IPS-NIHi7 (cell line): ENCODE measurements around the gene GNS.

Experiments
- DNase-seq: peaks from one replicate; pipeline ENCODE4 v3.0.0; 2012; ENCODE audit warnings: mixed read lengths; ENCODE audit errors: extremely low spot score

GNS gene

DNA sequence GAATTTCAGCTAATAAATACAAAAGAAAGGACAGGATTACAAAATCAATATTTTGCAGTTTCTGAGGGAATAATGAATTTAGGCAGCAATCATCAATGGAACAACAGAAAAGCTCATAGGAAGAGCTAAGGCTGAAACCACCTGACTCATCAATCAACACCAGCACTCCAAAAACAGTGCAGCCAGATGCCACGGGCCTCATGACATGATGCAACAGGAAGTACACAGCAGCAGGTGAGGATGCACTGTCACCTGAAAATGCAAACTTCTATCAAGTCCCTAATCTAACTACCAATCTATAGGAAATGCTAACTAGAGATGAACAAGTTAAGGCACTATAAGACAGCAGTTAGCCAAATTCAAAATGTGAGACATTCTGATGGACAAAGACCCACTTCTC lies 21.7 kb downstream of the GNS start:
- no peak for DNase-seq

DNA sequence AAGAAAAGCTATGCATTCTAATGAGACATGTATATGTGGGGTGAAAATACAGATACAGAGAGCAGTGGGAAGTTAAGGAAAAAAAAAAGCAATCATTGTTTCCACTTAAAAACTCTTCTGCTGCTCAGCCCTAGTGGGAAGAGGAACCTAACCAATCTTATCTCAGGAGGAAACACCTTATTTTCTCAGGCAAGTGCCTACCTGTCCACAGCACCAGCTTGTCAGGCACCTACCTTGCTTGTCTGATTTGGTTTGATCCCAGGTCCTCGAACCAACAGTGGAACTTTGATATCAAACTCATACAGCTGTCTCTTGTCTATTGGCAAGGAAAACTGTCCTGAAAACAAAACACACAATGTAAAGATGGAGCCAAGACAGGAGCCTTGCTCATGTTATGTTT lies 22.4 kb downstream of the GNS start:
- no peak for DNase-seq

DNA sequence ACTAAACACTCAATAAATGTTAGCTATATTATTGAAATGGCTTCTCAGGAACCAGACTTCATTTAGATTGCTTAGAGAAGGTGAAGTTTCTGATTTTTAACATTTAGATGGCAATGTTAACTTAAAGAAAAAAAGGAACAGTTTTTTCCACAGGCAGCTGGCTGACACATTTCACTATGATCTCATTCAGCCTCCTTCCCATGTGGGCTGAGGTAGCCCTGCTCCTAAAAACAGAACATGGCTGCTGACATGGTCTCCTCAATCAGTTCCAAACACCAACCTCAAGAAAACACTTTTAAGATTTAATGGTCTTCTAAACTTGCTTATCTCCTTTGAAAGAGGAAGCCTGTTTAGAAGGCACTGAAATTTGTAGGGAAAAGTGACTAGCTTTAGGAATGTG lies 23.8 kb downstream of the GNS start:
- no peak for DNase-seq

DNA sequence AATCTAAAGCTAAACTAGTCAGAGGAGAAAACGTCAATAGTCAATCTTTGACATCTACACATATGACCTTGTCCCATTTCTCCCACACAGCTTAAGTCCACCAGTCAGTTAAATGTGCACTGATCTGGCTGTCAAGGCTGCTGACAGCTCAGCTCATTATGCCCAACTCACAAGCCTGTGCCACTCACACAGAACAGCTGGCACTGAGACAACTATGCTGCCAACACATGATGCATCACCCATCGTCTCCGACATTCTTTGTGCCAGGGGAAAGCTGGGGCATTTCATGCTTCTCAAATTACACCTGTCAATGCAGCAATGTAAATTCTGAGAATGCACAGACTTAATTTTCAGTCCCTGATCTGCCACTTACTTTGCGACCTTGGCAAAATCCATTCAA lies 25.3 kb downstream of the GNS start:
- no peak for DNase-seq

DNA sequence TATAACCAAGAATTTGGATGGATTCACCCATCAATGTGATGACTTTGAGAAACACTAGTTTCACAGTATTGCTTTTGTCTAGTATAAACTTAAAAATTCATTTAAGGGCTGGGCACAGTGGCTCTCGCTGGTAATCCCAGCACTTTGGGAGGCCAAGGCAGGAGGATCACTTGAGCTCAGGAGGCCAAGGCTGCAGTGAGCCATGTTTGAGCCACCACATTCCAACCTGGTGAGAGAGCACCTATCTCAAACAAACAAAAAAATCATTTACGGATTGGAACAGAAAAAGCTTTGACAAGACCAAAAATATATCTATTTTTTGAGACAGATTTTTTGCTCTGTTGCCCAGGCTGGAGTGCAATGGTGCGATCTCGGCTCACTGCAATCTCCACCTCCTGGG lies 27.5 kb downstream of the GNS start:
- DNase-seq, result no peak

DNA sequence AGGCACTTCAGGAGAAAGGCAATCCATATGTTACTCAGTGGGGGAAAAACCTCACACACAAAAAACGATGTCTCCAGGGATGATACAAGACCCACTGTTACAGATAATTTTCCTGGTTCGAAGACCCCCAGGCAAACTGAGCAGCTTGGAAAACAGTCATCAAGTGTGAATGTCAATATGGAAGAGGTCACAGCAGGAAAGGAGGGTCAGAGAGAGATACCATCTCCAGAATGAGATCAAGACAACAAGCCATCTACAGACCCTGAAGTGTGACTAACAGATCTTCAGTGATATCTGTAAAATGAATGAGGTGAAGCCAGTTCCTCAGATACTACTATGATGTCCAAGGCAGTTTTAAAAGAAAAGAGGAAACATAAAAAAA lies 28.6 kb downstream of the GNS start:
- DNase-seq, result peak; percentile 17

DNA sequence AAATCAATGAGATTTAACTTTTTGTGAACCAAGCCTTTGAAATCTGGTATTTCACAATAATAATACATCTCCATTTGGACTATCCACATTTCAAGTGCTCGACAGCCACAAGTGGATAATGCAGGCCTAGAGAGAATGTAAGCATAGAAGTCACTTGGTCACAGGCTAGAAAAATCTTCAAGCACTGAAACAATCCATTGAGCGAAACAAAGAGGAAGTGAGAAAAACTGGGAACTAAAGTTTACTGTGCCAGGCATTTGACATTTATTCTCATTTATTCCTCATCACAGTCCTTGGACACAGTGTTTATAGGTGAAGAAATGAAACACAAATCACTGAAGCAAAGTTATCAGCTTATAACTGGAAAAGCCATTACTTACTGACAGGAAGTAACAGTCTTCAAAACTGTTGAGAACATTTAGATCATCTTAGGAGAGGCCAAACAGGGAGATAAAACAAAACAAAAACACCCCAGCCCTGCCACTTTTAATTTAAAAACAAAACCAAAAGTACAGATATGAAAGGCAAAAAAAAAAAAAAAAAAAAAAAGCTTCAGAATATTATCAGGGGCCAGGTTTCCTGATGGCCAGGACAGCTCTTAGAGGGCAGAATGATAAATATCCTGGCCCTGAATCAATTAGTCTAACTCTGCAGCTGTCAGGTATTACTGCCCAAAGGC lies 29.2 kb downstream of the GNS start:
- DNase-seq, result no peak

DNA sequence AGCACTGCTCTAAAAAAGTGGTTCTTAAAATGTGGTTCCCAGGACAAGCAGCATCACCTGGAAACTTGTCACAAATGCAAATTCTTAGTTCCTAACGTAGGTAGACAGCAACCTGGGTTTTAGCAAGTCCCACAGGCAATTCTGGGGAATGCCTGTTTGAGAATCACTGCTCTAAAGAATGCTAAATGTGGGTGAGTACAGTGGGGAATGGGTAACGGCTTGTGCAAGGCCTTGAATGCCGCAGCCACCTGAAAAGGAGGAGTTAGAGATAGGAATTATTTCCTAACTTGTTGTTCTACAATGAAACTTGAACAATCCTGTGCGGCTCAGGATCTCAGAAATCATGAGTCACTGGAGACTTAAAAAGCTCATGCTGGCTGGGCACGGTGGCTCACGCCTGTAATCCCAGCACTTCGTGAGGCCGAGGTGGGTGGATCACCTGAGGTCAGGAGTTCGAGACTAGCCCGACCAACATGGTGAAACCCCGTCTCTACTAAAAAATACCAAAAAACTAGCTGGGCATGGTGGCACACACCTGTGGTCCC lies 34.9 kb downstream of the GNS start:
- no peak for DNase-seq

DNA sequence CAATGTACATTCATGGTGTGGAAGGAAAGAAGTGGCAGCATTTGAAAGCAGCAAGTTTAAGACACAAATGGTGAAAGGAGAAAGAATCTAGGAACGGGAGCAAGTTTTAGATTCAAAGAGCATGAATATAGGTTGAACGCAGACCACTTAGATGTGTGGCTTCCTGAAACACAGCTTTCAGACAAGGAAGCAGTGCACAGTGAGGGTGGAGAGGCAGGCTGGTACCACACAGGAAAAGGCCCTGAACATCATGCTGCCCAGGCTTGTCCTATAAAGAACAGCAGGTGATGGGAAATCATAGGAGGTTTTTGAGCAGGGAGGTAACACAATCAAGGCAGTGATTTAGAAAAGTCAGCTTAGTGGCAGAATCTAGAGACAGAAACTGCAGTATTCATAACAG lies 35.6 kb downstream of the GNS start:
- DNase-seq, result no peak

DNA sequence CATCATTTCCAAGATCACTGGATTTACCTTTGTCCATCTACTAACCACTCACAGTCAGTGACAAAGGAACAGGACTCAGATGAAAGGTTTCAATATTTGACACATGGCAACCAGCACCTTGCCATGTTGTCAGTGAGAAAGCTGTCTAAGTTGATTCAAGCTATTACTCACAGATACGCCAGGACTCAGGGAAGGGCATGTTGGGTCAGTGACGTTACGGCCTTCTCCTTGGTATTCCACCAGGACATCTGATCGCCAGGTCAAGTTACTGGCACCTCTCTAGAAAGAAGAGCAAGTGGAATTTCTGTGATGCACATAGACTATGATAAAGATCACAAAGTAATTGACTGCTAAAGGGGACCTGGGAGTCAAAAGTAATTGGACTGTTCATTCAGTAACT lies 36.4 kb downstream of the GNS start:
- DNase-seq, result no peak

DNA sequence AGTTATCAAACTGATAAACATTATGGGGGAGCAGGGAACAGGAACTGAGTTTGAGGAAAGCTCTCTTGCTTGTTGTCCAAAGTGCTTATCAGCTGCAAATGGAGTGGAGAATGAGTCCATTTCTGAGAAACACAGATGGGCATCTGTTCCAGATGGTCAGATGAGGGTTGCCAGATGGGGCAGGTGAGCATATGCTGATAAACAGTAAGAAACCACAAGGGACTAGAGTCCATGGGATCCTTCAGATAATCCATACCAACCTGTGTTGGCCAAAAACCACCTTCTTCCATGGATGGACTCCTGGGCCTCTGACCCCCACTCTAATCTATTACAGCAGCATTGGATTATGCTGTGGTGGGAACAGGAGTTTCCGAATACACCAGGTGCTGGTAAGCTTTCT lies 38.3 kb downstream of the GNS start:
- DNase-seq, result no peak

DNA sequence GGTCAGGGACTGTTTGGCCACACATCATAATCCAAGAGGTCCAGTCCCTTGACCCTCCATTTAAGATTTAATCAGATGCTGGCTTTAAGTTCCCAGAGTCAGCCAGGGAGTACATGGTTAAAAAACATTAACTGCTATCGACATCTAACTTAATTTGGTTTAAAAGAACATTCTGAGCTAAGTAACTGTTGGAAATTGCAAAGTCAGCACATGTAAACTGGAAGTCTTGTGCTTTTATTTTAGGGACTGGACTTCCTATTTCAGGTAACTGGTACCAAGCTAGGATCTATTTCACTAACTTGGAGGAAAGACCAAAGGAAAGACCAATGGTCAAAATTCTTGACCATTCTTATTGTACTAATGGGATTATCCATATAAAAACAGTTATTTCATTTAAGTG lies 40.6 kb downstream of the GNS start:
- no peak for DNase-seq

DNA sequence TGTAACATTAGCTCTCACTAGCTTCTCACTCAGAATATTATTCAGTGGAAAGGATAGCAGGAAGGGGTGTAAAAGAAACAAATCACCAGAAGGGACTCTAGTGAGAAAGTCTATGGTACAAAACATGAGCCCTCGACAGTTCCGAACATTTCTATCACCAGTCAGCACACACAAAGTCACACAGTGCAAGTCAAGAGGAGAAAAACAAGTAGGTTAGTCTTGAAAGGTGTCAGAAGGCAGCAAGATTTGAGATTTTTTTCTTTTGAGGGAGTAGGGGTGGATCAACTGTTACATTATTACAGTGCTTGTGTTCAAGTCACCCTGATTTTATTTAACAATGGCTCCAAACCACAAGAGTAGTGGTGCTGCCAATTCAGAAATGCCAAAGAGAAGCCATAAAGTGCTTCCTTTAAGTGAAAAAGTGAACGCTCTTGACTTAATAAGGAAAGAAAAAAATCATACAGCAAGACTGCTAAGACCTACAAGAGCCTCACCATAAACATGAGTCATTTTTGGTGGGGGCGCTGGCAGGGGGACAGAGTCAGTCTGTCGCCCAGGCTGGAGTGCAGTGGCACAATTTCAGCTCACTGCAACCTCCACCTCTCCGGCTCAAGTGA lies 42.3 kb downstream of the GNS start:
- no peak for DNase-seq

DNA sequence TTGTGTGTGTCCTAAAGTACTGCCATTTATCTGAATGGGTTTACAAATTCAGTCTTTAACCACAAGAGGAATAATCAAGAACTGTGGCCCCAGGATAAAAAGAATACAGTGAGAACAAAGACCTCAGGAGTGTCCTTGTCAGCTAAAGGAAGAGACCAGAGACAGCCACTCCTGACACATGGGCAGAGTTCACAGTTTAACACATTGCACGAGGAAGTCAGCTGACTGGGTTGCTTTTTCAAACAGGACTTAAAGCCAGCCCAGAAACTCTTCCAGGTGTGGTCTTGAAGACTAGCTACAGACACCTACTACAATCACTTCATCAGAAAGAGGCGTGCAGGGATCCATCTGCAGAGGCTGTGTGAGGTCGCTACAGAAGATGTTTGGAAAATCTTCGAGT lies 42.8 kb downstream of the GNS start:
- no peak for DNase-seq

DNA sequence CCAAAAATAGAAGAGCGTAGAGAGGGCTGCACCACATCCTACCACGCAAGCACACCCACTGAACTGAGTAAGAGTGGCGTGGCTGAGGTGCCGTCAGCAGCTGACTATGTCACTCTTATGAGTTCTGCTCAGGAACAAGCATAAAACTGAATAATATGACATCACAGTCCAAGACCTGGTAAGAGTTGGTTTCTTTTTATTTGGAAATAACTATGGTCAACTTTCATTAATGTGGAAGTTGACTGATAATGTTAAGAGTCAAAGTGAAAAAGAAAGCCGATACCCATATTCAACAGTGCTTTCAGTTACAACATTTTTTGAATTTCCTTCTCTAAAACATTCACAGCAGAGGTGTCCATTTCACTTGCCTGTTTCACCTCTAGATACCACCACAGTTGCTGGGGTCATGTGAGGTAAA lies 44.6 kb downstream of the GNS start:
- DNase-seq, result no peak

DNA sequence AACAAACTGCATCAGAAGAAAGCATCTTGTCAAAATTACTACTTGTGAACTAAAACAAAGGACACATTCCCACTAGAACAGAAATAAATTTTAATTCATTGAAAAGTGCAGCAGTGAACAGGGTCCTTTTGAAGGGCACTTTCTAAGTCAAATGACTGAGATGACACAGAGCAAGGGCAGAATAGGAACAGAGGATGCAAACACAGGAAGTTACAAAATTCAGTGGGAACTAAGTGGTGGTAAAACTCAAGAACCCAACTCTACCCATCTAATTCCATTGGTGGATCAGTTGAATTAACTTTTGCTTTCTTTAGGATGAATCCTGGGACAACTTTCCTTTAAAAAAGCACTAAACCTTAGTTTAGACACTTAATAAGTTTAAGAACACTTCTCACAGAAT lies 45.8 kb downstream of the GNS start:
- no peak for DNase-seq

DNA sequence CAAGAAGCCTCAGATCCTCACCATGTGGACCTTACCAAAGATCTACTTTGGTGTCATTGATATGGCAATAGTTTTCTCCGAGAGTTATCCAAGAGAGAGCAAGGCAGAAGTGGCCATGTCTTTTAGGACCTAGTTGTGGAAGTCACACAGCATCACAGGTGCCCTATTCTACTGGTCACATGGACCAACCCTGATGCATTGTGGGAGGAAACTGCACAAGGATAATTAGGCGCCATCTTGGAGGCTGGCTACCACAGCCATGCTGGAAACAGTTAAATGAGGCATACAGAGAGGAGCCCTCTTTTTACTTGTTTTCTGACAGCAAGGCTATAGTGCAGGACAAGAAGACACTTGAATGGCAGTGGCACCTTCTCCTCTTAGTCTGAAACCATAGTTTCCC lies 49.8 kb downstream of the GNS start:
- no peak for DNase-seq

DNA sequence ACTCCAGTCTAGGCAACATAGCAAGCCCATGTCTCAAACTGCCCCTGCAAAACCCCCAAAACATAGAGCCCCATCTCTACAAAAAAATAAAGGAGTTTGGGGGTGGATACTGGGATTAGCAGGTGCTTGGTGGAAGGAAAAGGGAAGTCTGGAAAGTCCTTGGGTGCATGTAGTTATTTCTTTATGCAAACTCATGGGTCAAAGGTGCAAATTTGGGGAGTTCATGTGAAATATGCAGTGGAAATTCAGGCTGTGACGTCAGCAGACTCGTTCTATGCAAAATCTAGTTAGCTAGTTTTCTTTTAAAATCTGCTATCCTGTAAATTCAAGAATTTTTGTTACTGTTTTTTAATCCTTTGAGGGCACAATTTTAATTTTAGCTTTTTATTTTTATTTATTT lies 51.3 kb downstream of the GNS start:
- DNase-seq, result no peak

DNA sequence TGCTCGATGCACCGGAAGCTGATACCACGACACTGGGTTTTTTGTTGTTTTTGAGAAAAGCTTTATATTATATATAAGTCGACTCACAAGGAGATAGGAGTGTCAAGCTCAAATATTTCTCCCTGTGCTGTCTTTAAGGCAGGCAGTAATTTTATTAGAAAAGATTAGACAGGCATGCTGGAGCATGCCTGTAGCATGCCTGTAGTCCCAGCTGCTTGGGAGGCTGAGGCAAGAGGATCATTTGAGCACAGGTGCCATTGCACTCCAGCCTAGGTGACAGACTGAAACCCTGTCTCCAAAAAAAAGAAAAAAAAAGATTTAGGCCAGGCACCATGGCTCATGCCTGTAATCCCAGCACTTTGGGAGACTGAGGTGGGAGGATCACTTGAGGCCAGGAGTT lies 51.8 kb downstream of the GNS start:
- DNase-seq, result no peak

DNA sequence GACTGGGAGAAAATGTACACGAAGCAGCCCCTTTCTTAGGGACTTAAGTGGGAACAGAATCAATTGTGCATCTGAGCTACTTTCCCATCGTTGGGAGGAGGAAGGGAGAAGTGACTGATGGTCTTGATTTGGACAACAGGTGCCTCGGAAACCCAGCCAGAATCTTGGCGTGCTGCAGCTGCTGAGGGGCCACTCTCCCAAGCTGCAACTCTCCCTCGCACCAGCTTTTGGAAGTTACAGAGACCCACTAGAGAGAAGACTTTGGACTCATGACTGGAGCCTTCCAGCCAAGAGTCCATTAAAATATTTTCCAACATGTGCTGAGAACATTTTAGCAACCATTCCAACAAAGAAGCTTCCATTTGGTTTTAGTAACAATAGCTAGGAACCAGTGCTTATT lies 52.3 kb downstream of the GNS start:
- no peak for DNase-seq

DNA sequence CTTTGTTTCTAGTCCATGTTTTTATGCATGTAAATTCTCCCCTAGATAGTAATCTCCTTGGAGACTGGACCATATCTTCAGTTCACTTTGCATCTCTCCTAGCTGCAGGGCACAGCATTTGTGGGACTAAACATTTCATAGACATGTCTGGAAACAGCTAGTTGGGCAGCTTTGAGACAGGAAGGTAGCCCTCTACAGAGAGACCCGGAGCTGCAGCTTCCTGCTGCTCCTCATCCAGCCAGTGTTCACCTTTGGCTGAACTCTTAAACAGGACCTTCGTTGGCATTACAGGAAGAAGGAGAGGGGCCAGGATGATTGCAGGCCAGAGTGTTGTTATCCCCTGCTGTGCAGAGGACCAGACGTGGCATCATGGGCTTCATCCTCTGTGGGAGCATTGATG lies 52.9 kb downstream of the GNS start:
- DNase-seq, result no peak

DNA sequence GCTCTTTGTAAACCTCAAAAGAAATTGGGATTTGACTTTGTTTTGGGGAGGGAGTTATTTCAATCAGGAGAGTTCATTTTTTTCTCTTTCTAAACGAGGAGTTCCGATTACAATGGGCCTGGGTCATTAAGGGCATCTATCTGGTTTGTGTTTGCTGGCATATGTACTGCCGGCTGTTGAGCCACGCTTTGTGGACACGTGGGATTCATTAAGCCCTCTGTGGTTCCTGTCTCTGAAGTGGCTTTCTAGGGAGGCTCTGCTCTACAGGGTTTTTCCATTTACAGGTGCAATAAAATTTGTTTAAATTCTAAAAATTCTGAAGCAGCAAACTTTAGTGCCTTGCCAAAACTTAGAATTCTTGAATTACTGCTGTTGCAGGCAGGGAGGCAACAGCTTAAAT lies 57.9 kb downstream of the GNS start:
- DNase-seq, result no peak

DNA sequence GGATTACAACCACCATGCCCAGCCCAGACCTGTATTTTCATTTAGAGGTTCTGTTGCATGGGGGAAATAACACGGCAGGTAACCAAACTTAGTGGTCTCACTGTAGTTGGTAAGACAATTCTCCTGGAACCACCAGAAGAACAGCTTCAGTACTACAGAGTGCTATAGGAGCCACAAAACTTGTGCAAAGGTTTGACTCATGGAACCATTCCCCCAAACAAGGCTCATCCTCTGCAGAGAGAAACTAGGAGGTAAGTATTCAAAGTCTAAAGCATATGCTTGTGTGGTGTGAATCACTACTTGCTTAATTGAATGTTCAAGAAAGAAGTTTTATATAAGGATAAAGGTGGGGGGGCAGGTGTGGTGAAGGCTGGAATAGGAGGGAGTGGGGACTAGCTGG lies 58.7 kb downstream of the GNS start:
- DNase-seq, result no peak
